HG03460 (cell line): ENCODE results near the gene GALNT9.

Experiments used
- ATAC-seq: cut with Tn5 transposase; IDR thresholded peaks from one replicate; pipeline ENCODE4 v1.9.1; 2021; ENCODE audit not compliant: unreplicated experiment

Gene GALNT9

GRCh38 chr12:132217800-132218526 is 111.4 kb downstream of the GALNT9 start:
- no peak for ATAC-seq

GRCh38 chr12:132217371-132217770 is 112.0 kb downstream of the GALNT9 start:
- no peak for ATAC-seq

- no peak for ATAC-seq
These were observed 112.9 kb downstream of the GALNT9 start for GRCh38 chr12:132216354-132216987.

GRCh38 chr12:132215299-132215989 is 113.9 kb downstream of the GALNT9 start:
- no peak for ATAC-seq

- ATAC-seq: no peak
These were observed 114.5 kb downstream of the GALNT9 start for GRCh38 chr12:132214891-132215290.

- no peak for ATAC-seq
These were observed 115.3 kb downstream of the GALNT9 start for GRCh38 chr12:132214161-132214476.

GRCh38 chr12:132213359-132214160 is 115.8 kb downstream of the GALNT9 start:
- ATAC-seq: no peak

- no peak for ATAC-seq
These were observed 117.6 kb downstream of the GALNT9 start for GRCh38 chr12:132211816-132212215.

GRCh38 chr12:132211326-132211725 is 118.1 kb downstream of the GALNT9 start:
- no peak for ATAC-seq

GRCh38 chr12:132210223-132211055 is 119.0 kb downstream of the GALNT9 start:
- no peak for ATAC-seq

- ATAC-seq: no peak
These were observed 119.7 kb downstream of the GALNT9 start for GRCh38 chr12:132209619-132210222.

- no peak for ATAC-seq
These were observed 121.1 kb downstream of the GALNT9 start for GRCh38 chr12:132208153-132208823.

- no peak for ATAC-seq
These were observed 122.2 kb downstream of the GALNT9 start for GRCh38 chr12:132207083-132207775.

- ATAC-seq: no peak
These were observed 123.3 kb downstream of the GALNT9 start for GRCh38 chr12:132206046-132206434.

- ATAC-seq: no peak
These were observed 123.9 kb downstream of the GALNT9 start for GRCh38 chr12:132205271-132206045.

- no peak for ATAC-seq
These were observed 124.6 kb downstream of the GALNT9 start for GRCh38 chr12:132204793-132205270.

- no peak for ATAC-seq
These were observed 125.2 kb downstream of the GALNT9 start for GRCh38 chr12:132204063-132204792.
